22Rv1 (cell line): ENCODE results near the gene G6PC2.

ENCODE experiments used
- ZFX ChIP-seq: fragments of 450-650 bp; IDR thresholded peaks from 2 replicates; pipeline ENCODE4 v1.6.1; 2017; ENCODE audit warnings: antibody characterized with exemption, borderline replicate concordance
- TF ChIP-seq, protein P1 (sequence below): fragments of 450-650 bp; IDR thresholded peaks from 2 replicates; pipeline ENCODE4 v1.5.1; 2017; ENCODE audit warnings: mild to moderate bottlenecking

DNA sequence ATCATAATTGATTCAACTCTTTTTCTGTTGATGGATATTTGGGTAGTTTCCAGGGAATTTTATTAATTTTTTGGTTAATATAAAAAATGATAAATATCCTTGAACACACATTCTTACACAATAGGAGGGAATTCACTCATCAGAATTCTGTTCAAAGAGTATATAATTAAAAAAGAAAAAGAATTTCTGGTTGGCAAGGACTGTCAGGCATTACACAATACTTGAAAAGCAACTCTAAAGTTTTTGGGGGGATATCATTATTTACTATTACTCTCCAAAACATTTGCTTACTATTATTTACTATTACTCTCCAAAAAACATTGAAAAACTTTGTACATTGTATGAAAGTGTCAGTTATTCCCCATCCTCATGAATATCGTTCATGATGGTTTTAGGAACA, 38.0 kb downstream of the G6PC2 start:
- TF ChIP-seq, protein P1, sequence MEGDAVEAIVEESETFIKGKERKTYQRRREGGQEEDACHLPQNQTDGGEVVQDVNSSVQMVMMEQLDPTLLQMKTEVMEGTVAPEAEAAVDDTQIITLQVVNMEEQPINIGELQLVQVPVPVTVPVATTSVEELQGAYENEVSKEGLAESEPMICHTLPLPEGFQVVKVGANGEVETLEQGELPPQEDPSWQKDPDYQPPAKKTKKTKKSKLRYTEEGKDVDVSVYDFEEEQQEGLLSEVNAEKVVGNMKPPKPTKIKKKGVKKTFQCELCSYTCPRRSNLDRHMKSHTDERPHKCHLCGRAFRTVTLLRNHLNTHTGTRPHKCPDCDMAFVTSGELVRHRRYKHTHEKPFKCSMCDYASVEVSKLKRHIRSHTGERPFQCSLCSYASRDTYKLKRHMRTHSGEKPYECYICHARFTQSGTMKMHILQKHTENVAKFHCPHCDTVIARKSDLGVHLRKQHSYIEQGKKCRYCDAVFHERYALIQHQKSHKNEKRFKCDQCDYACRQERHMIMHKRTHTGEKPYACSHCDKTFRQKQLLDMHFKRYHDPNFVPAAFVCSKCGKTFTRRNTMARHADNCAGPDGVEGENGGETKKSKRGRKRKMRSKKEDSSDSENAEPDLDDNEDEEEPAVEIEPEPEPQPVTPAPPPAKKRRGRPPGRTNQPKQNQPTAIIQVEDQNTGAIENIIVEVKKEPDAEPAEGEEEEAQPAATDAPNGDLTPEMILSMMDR, result no peak
- TF ChIP-seq ZFX, result no peak
